ENCODE results near the gene NOL4L.

The NOL4L gene

DNA sequence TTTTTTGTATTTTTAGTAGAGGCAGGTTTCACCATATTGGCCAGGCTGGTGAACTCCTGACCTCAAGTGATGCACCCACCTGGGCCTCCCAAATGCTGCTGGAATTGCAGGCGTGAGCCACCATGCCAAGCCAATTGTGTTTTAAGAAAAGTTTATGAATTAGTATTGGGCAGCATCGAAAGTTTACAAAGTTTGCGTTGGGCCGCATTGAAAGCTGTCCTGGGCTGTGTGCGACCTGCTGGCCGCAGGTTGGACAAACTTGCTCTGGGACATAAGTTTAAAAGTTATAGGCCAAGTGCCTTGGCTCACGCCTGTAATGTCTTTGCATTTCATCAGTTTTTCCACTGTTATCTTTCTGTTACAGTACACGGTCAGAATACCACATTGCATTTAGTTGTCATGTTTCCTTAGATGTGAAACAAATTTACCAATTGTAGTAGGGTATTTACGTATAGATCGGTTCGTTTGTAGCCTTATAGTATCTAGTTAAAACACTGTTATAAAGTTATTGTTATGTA is 187.5 kb downstream of the NOL4L start:
- H3K27ac ChIP-seq (ENCODE audit: low read depth, low read length), result no peak overlapping the region
- no peaks in the 10 kb centered on the region for H3K27me3 ChIP-seq (ENCODE audit: insufficient read depth, low read length)

DNA sequence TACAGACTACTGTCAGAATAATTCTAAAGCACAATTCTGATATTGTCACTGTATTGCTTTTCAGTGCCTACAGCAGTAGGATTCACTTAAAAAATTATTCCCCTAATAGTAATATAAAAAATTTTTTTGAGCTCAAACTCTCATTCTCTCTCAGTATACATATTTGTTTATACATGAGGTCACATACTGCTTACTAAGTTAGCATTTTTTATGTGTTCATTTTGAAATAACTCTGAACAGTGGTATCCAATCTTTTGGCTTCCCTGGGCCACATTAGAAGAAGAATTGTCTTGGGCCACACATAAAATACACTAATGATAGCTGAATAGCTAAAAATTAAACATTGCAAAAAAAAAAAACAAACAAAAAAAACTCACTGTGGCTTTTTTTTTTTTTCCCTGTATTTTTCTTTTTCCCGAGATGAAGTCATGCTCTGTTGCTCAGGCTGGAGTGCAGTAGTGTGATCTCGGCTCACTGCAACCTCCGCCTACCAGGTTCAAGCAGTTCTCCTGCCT is 188.4 kb downstream of the NOL4L start:
- Histone ChIP-seq H3K9ac (ENCODE audit: low read depth, low read length) (no peak overlapping the region), H3K4me3 (ENCODE audit: low read length) (no peak overlapping the region), H3K9me3 (ENCODE audit: insufficient read depth, low read depth, low read length) (no peaks in the 10 kb centered on the region), H3K36me3 (ENCODE audit: insufficient read depth, low read length) (no peaks in the 10 kb centered on the region), H3K27ac (ENCODE audit: low read depth, low read length) (no peak overlapping the region), H3K27me3 (ENCODE audit: insufficient read depth, low read length) (no peaks in the 10 kb centered on the region), H3K4me1 (ENCODE audit: insufficient read depth, low read length) (no peaks in the 10 kb centered on the region)
- 92% methylated on average over 3 of the region's 3 CpGs for WGBS

More for the DNA sequence above, 187.5 kb downstream of the NOL4L start:
- no peaks in the 10 kb centered on the region for H3K9me3 ChIP-seq (ENCODE audit: insufficient read depth, low read depth, low read length)
- no peaks in the 10 kb centered on the region for H3K4me1 ChIP-seq (ENCODE audit: insufficient read depth, low read length)
- H3K36me3 ChIP-seq (ENCODE audit: insufficient read depth, low read length), result no peaks in the 10 kb centered on the region
- WGBS, result 91% methylated on average over 11 of the region's 11 CpGs
- no peak overlapping the region for H3K9ac ChIP-seq (ENCODE audit: low read depth, low read length)
- H3K4me3 ChIP-seq (ENCODE audit: low read length), result no peak overlapping the region

GRCh38 chr20:32395066-32395465 is 190.1 kb downstream of the NOL4L start:
- H3K9me3 ChIP-seq (ENCODE audit: insufficient read depth, low read depth, low read length), result no peaks in the 10 kb centered on the region
- 0 out of 2 replicates have a peak, but pooled peaks cover 6% of the 10 kb centered on the region for H3K36me3 ChIP-seq (ENCODE audit: insufficient read depth, low read length)
- no peak overlapping the region for H3K27ac ChIP-seq (ENCODE audit: low read depth, low read length)
- H3K4me3 ChIP-seq (ENCODE audit: low read length), result no peak overlapping the region
- H3K9ac ChIP-seq (ENCODE audit: low read depth, low read length), result no peak overlapping the region
- no peaks in the 10 kb centered on the region for H3K27me3 ChIP-seq (ENCODE audit: insufficient read depth, low read length)
- no peaks in the 10 kb centered on the region for H3K4me1 ChIP-seq (ENCODE audit: insufficient read depth, low read length)
- WGBS, result 94% methylated on average over 3 of the region's 3 CpGs

All from HUES64 (cell line).